ENCODE measurements around the gene FUT3.

DNA sequence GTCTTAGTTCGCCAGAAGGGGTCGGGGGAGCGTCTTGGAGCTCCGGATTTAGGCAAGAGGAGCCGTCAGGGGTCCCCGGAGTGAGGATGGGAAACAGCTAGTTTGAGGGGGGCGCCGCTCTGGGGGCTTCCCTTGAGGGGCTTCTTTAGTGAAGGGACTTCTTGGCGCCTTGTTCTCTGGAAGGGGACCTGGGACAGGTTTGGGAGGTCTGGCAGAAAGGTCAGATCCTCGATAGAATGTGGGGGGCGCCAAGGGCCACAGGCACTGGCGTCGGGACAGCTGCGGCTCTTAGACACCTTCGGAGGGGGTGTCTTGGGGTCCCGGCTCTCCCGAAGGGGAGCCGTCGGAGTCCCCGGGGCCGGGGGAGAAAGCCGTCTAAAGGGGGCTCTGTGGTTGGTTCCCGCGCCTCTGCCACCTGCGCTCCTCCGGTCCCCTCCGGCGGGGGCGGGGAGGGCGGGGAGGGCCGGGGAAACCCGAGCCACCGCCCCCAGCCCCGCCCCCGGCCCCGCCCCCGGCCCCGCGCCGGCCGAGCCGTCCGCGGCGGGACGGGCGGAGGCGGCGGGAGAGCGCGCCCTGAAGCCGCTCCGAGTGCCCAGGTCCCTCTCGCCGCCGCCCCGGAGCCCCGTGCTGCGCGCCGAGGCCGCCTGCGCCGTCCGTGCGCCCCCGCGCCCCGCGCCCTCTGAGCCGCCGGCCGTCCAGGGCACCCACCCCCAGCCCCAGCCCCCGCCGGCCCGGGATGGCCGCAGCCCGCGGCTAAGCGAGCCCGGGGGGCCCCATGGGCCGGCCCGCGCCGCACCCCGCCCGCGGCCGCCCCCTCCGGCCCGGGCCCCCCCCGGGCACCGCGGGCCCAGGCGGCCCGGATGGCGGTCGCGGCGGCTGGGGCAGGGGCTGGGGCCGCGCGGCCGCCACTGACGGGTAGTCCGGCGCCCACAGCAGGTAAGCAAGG, 46.5 kb downstream of the FUT3 start, which contains the start of gene NRTN:
- TF ChIP-seq CTCF (IDR thresholded peaks at IDR 0.05) (no peak), POLR2A (IDR thresholded peaks at IDR 0.05) (no peak), EP300 (IDR thresholded peaks at IDR 0.05) (no peak)

Data from stomach (tissue), 4 donors.